ENCODE data around the gene ENDOG. TPM values are rescaled to one million over a fixed set of nuclear protein-coding genes. Genes with fewer than 3 reads are reported as not detected.

The ENDOG gene
- total and polyA plus RNA-seq, 2 experiments from 2014 or later, result 15.1 to 23.5 TPM

DNA sequence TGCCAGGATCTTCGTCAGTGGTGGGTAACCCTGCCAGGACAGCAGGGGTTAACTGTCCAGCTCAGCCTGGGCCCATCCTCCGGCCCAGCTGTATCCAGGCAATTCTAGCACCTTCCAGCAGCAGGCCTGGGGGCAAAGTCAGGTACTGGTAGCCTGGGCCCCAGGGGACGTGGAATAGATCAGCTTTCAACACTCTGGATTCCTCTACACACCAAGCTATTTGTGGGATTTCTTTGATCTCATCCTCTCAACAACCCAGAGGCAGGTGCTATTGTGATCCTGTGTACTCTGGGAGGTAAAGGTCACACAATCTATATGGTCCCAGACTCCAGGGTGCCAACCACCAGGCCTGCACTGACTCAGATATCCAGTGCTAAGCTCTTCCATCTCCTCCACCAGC, 20.0 kb downstream of the ENDOG start:
- no peaks in the 10 kb centered on the region for H3K9me3 Mint-ChIP-seq
- Histone ChIP-seq H3K4me1 (ENCODE audit: insufficient read depth) (no peaks in the 10 kb centered on the region), H3K4me3 (no peak overlapping the region), H3K9me2 (ENCODE audit: insufficient read depth) (no peaks in the 10 kb centered on the region), H4K20me1 (replicated peaks; ENCODE audit: insufficient read depth) (no peaks in the 10 kb centered on the region), H3F3A (replicated peaks; ENCODE audit: low read depth) (no peaks in the 10 kb centered on the region), H3K36me3 (ENCODE audit: insufficient read depth) (peaks cover 7% of the 10 kb centered on the region; the same call in 1 of the 2 replicates), H2AFZ (no peak overlapping the region), H3K27ac (ENCODE audit: low read depth) (no peak overlapping the region), H3K4me2 (no peak overlapping the region), H3K79me2 (replicated peaks; ENCODE audit: insufficient read depth) (no peaks in the 10 kb centered on the region), H3K27me3 (ENCODE audit: insufficient read depth) (no peaks in the 10 kb centered on the region)
- peaks cover 10% of the 10 kb centered on the region for H3K27me3 Mint-ChIP-seq (ENCODE audit: insufficient read depth, low read depth, poor library complexity)
- no peak for ATAC-seq
- no peak overlapping the region for H3K27ac Mint-ChIP-seq
- H3K4me1 Mint-ChIP-seq, result no peaks in the 10 kb centered on the region
- no peak for DNase-seq (ENCODE audit: low spot score)
- peaks cover 31% of the 10 kb centered on the region for H3K36me3 Mint-ChIP-seq (ENCODE audit: low read depth)
- no peak for TF ChIP-seq ZNF114 (CRISPR knock-in tag; IDR thresholded peaks at IDR 0.05)
- no peak for TF ChIP-seq EZH2 (IDR thresholded peaks at IDR 0.05; ENCODE audit: low read depth, unreplicated experiment)
- TF ChIP-seq JUNB (IDR thresholded peaks at IDR 0.05; ENCODE audit: unreplicated experiment), result no peak
- no peak overlapping the region for H3K4me3 Mint-ChIP-seq

- Mint-ChIP-seq H3K4me1 (no peaks in the 10 kb centered on the region), H3K9me3 (no peaks in the 10 kb centered on the region), H3K4me3 (no peak overlapping the region), H3K27me3 (ENCODE audit: insufficient read depth, low read depth, poor library complexity) (peaks cover 10% of the 10 kb centered on the region), H3K36me3 (ENCODE audit: low read depth) (peaks cover 26% of the 10 kb centered on the region), H3K27ac (no peak overlapping the region)
- H3K4me2 ChIP-seq, result no peak overlapping the region
- H4K20me1 ChIP-seq (replicated peaks; ENCODE audit: insufficient read depth), result no peaks in the 10 kb centered on the region; the same call in 1 of the 2 replicates
- H3F3A ChIP-seq (replicated peaks; ENCODE audit: low read depth), result 0 out of 2 replicates have a peak, but pooled peaks cover 1% of the 10 kb centered on the region
- H3K9me2 ChIP-seq (ENCODE audit: insufficient read depth), result no peaks in the 10 kb centered on the region
- no peak for DNase-seq (ENCODE audit: low spot score)
- H3K4me3 ChIP-seq, result no peak overlapping the region
- no peaks in the 10 kb centered on the region for H3K27me3 ChIP-seq (ENCODE audit: insufficient read depth)
- H3K36me3 ChIP-seq (ENCODE audit: insufficient read depth), result peaks cover 7% of the 10 kb centered on the region; the same call in 1 of the 2 replicates
- no peak overlapping the region for H2AFZ ChIP-seq
- ATAC-seq, result no peak
- H3K79me2 ChIP-seq (replicated peaks; ENCODE audit: insufficient read depth), result no peaks in the 10 kb centered on the region
- no peak overlapping the region for H3K27ac ChIP-seq (ENCODE audit: low read depth)
- H3K4me1 ChIP-seq (ENCODE audit: insufficient read depth), result no peaks in the 10 kb centered on the region
- TF ChIP-seq JUNB (IDR thresholded peaks at IDR 0.05; ENCODE audit: unreplicated experiment) (no peak), STAT1 (IDR thresholded peaks at IDR 0.05; ENCODE audit: unreplicated experiment) (no peak), EZH2phosphoT487 (IDR thresholded peaks at IDR 0.05; ENCODE audit: unreplicated experiment) (no peak), POLR2AphosphoS5 (IDR thresholded peaks at IDR 0.05; ENCODE audit: low read depth) (no peak), ETS1 (IDR thresholded peaks at IDR 0.05) (no peak), EZH2 (IDR thresholded peaks at IDR 0.05; ENCODE audit: low read depth, unreplicated experiment) (no peak), CREB1 (CRISPR knock-in tag; IDR thresholded peaks at IDR 0.05; ENCODE audit: low read depth) (no peak), ZNF331 (CRISPR knock-in tag; IDR thresholded peaks at IDR 0.05; ENCODE audit: low read depth) (no peak)
- TF ChIP-seq, protein P1, sequence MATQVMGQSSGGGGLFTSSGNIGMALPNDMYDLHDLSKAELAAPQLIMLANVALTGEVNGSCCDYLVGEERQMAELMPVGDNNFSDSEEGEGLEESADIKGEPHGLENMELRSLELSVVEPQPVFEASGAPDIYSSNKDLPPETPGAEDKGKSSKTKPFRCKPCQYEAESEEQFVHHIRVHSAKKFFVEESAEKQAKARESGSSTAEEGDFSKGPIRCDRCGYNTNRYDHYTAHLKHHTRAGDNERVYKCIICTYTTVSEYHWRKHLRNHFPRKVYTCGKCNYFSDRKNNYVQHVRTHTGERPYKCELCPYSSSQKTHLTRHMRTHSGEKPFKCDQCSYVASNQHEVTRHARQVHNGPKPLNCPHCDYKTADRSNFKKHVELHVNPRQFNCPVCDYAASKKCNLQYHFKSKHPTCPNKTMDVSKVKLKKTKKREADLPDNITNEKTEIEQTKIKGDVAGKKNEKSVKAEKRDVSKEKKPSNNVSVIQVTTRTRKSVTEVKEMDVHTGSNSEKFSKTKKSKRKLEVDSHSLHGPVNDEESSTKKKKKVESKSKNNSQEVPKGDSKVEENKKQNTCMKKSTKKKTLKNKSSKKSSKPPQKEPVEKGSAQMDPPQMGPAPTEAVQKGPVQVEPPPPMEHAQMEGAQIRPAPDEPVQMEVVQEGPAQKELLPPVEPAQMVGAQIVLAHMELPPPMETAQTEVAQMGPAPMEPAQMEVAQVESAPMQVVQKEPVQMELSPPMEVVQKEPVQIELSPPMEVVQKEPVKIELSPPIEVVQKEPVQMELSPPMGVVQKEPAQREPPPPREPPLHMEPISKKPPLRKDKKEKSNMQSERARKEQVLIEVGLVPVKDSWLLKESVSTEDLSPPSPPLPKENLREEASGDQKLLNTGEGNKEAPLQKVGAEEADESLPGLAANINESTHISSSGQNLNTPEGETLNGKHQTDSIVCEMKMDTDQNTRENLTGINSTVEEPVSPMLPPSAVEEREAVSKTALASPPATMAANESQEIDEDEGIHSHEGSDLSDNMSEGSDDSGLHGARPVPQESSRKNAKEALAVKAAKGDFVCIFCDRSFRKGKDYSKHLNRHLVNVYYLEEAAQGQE (IDR thresholded peaks at IDR 0.05; ENCODE audit: unreplicated experiment), result no peak
- TF ChIP-seq, protein P2, sequence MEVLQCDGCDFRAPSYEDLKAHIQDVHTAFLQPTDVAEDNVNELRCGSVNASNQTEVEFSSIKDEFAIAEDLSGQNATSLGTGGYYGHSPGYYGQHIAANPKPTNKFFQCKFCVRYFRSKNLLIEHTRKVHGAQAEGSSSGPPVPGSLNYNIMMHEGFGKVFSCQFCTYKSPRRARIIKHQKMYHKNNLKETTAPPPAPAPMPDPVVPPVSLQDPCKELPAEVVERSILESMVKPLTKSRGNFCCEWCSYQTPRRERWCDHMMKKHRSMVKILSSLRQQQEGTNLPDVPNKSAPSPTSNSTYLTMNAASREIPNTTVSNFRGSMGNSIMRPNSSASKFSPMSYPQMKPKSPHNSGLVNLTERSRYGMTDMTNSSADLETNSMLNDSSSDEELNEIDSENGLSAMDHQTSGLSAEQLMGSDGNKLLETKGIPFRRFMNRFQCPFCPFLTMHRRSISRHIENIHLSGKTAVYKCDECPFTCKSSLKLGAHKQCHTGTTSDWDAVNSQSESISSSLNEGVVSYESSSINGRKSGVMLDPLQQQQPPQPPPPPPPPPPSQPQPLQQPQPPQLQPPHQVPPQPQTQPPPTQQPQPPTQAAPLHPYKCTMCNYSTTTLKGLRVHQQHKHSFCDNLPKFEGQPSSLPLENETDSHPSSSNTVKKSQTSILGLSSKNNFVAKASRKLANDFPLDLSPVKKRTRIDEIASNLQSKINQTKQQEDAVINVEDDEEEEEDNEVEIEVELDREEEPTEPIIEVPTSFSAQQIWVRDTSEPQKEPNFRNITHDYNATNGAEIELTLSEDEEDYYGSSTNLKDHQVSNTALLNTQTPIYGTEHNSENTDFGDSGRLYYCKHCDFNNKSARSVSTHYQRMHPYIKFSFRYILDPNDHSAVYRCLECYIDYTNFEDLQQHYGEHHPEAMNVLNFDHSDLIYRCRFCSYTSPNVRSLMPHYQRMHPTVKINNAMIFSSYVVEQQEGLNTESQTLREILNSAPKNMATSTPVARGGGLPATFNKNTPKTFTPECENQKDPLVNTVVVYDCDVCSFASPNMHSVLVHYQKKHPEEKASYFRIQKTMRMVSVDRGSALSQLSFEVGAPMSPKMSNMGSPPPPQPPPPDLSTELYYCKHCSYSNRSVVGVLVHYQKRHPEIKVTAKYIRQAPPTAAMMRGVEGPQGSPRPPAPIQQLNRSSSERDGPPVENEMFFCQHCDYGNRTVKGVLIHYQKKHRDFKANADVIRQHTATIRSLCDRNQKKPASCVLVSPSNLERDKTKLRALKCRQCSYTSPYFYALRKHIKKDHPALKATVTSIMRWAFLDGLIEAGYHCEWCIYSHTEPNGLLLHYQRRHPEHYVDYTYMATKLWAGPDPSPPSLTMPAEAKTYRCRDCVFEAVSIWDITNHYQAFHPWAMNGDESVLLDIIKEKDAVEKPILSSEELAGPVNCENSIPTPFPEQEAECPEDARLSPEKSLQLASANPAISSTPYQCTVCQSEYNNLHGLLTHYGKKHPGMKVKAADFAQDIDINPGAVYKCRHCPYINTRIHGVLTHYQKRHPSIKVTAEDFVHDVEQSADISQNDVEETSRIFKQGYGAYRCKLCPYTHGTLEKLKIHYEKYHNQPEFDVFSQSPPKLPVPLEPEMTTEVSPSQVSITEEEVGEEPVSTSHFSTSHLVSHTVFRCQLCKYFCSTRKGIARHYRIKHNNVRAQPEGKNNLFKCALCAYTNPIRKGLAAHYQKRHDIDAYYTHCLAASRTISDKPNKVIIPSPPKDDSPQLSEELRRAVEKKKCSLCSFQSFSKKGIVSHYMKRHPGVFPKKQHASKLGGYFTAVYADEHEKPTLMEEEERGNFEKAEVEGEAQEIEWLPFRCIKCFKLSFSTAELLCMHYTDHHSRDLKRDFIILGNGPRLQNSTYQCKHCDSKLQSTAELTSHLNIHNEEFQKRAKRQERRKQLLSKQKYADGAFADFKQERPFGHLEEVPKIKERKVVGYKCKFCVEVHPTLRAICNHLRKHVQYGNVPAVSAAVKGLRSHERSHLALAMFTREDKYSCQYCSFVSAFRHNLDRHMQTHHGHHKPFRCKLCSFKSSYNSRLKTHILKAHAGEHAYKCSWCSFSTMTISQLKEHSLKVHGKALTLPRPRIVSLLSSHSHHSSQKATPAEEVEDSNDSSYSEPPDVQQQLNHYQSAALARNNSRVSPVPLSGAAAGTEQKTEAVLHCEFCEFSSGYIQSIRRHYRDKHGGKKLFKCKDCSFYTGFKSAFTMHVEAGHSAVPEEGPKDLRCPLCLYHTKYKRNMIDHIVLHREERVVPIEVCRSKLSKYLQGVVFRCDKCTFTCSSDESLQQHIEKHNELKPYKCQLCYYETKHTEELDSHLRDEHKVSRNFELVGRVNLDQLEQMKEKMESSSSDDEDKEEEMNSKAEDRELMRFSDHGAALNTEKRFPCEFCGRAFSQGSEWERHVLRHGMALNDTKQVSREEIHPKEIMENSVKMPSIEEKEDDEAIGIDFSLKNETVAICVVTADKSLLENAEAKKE (CRISPR knock-in tag; IDR thresholded peaks at IDR 0.05), result no peak
Observed at GRCh38 chr9:128840524-128840923, 22.2 kb downstream of the ENDOG start.

Data from GM23338 (cell line).